Right lung (tissue), 5 donors: ENCODE results near the gene PTPRF. TPM values are rescaled to one million over a fixed set of nuclear protein-coding genes. Genes with fewer than 3 reads are reported as not detected.
"Not testable (repeated sequence)": the region's sequence is repeated elsewhere in the genome, so short reads cannot be mapped to it uniquely, and the experiment has no call there.

Source experiments
- DNase-seq, 2 donors: peaks; one replicate each; pipeline ENCODE4 v3.0.0-alpha.2; 2013
- polyA plus RNA-seq, 5 donors: library from polyadenylated mRNA; unstranded; fragments of 120-200 nt; gene quantifications; one replicate each; pipeline versions ENCODE4 v1.2.1 to v1.2.3, GENCODE V29; 2013; ENCODE audit warnings: inconsistent platforms in 1 of 5, low replicate concordance in 1 of 5; ENCODE audit not compliant: insufficient read length in 5 of 5, insufficient read depth in 1 of 5

The PTPRF gene
- polyA plus RNA-seq, 5 donors, result 138 to 245 (median 157) TPM

- no peak for DNase-seq
These were observed 91.2 kb downstream of the PTPRF start for GRCh38 chr1:43621861-43622260.

DNA sequence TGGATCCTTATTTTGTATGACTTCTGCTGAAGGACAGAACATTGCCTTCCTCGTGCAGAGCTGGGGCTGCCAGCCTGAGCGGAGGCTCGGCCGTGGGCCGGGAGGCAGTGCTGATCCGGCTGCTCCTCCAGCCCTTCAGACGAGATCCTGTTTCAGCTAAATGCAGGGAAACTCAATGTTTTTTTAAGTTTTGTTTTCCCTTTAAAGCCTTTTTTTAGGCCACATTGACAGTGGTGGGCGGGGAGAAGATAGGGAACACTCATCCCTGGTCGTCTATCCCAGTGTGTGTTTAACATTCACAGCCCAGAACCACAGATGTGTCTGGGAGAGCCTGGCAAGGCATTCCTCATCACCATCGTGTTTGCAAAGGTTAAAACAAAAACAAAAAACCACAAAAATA is 91.8 kb downstream of the PTPRF start:
- DNase-seq, result no peak

- no peak for DNase-seq
These were observed 92.5 kb downstream of the PTPRF start for GRCh38 chr1:43622901-43623780.

DNA sequence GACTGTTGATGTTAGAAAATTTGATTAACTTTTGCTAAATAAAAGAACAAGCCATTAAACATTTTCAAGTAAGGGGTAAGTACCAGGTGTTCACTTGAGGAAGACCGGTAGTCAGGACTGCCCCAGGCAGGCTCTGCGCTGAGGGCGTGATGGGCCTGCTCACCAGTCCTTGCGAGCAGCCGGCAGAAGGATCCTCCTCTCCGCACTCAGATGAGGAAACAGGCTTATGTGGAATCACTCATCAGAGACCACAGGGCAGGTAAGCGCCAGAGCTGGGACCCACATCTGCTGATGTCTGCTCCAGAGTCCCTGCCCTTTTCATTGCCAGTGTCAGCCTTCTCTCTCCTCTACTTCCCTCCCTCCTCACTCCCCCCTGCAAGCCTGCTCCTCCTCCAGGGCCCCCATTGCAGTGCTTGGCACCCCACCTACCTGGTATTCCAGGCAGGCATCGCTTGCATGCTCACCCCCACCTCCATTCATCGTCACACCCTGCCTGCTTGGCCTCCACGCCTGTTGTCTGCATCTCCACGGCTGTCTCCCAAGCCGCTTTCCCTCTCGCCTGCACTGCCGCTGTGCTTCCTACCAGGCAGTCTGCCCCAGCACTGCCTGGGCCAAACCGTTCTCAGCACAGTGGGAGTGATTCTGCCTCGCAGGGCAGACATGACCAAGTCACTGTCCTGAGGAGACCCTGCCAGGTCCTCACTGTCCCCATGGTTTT is 94.5 kb downstream of the PTPRF start:
- DNase-seq, result no peak

DNA sequence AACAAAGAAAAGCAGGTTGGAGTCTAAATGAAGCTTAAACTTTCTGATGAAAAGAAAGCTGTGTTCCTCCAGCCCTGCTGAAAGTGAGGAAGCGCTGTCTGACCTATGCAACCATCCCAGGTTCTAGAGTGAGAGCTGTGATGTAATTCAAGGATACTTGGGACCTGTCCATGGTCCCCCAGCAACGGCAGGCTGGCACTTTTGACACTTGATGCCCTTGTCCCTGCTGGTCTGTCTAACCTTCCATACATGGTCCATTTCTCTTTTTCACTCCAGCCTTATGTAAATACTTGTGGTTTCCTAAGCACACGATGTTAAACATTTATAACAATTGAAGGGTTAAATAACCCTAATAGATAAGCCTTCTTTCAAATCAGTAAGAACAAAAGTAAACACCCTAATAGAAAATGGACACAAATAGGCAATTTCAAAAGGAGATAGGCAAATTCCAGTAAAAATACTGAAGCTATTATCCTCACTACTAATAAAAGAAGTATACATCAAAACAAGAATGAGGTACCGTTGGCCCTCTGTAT is 101.5 kb downstream of the PTPRF start:
- DNase-seq, result no peak

- DNase-seq, result no peak
These were observed 104.0 kb downstream of the PTPRF start for GRCh38 chr1:43634721-43635120.

DNA sequence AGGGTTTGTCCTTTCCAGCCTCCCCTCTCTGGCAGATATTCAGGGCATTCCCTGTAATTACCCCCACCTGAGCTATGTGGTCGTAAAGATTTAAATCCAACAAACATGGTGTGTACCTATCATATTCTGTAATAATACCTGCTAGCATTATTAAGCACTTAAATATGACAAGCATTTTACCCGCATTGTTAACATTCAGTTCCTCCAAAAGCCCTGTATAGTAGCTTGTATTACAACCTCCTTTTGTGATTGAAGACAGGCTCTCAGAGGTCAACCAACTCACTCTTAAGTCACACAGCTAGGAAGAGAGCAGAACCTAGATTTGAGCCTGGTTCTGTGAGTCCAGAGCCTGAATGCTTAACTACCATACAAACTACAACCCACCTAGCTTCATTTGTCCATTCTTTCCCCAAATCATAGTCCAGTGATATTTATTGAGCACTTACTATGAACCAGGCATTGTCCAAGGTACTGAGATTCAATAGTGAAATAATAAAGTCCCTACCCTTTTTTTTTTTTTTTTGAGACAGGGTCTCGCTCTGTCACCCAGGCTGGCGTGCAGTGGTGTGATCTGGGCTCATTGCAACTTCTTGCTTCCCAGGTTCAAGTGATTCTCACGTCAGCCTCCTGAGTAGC is 105.4 kb downstream of the PTPRF start:
- DNase-seq, result no peak

DNA sequence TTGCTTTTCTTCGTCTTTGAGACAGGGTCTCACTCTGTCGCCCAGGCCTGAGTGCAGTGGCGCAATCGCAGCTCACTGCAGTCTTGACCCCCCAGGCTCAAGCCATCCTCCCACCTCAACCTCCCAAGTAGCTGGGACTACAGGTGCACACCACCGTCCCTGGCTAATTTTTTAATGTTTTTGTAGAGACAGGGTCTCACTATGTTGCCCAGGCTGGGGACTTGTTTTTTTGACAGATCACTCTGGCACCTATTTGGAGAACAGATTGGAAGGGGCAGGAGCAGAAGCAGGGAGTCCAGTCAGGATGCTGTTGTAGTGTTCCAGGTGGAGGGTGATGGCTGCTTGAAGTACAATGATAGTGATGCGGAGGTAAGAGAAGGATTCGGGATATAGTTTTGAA is 106.6 kb downstream of the PTPRF start:
- no peak for DNase-seq

GRCh38 chr1:43638381-43638780 is 107.7 kb downstream of the PTPRF start:
- DNase-seq, result not testable (repeated sequence)

GRCh38 chr1:43639976-43640794 is 109.5 kb downstream of the PTPRF start:
- DNase-seq, result no peak

GRCh38 chr1:43644558-43644957 is 113.9 kb downstream of the PTPRF start:
- no peak for DNase-seq

- no peak for DNase-seq
These were observed 114.8 kb downstream of the PTPRF start for GRCh38 chr1:43645461-43645860.

GRCh38 chr1:43647331-43647730 is 116.6 kb downstream of the PTPRF start:
- not testable (repeated sequence) for DNase-seq

GRCh38 chr1:43648221-43648847 is 117.7 kb downstream of the PTPRF start:
- no peak for DNase-seq

- no peak for DNase-seq
These were observed 118.3 kb downstream of the PTPRF start for GRCh38 chr1:43648876-43649477.

DNA sequence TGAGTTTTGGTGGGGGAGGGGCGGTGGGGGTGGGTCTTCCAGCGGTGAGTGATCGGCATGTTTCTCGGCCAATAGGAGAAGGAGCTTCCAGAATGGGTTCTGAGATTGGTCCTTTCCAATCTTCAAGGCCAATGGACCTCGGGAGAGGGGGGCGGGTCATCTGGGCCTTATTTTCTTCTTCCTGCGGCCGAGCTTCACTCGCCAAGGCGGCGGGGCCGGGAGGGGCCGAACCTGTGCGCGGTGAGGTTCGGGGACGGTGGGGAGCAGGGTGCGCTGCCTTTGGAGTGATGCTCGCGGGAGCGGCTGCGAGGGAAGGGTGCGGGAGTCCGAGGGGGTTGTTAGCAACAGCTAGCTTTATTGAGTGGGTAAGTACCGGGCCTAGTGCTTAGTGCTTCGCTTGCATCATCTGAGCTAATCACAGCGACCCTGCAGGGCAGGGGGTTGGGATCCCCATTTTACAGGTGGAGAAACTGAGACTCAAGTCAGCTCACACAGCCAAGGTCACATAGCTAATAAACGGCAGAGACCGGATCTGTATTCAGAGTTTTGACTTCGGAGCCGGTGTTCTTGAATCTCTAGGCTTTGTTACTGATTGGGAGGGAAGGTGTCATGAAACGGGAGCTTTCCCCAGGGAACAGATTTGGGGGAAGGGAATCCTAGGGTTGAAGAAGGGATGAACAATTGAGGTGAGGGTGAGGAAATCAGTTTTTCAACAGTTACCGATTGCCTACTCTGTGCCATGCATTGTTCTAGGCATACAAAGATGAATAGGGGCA is 119.8 kb downstream of the PTPRF start:
- peak; percentile 95 to 97 for DNase-seq

DNA sequence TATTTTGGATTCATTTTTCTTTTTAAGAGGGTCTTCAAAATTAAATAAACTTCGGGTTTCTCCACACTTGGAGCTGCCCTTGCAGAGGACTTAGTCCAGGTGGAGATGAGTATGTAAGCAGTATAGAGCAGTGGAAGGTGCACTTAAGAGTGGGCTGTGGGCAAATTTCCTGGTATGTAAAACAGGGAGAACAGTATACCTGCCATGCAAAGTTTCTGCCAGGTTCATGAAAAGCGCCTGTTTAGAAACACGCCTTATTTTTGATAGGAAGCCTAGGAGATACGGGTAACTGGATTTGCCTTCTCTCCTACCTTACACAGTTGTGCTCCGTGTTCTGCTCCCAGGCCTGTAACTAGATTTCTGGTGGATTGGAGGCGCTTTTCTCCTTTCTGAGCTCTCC is 120.5 kb downstream of the PTPRF start:
- no peak for DNase-seq

- no peak for DNase-seq
These were observed 121.2 kb downstream of the PTPRF start for GRCh38 chr1:43651902-43652301.

DNA sequence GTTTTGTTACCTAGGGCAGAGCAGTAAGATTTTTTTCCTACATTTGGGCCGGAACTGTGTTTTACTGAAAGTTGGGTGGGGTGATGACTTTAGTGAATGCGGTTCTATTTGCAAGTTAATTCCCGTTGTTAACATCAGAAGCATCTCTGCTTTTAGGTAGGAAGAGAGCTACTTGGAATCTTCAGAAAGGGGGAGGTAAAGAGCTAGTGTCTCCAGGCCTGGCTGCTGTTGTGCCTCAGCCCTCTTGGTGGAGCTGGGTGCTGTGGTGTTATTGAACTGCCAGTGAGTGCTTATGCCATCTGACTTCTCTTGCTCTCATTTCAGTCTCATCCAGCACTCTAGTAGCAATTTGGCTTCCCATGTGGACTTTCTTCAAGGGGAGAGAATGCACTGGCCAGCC is 122.7 kb downstream of the PTPRF start:
- no peak for DNase-seq

- DNase-seq, result no peak
These were observed 123.2 kb downstream of the PTPRF start for GRCh38 chr1:43653893-43654292.
